Testis (tissue), 3 donors: ENCODE measurements around the gene ASXL2. TPM values are rescaled to one million over a fixed set of nuclear protein-coding genes. Genes with fewer than 3 reads are reported as not detected.

Source experiments
- DNase-seq: peaks from one replicate; pipeline ENCODE4 v3.0.0-alpha.2; 2019
- H3K27ac ChIP-seq, 2 donors: fragments of 200-600 bp; sonication (generic); one replicate each; pipeline ENCODE4 v1.5.1; 2019
- H3K27me3 ChIP-seq: fragments of 200-600 bp; sonication (generic); one replicate; pipeline ENCODE4 v1.5.1; 2019
- H3K36me3 ChIP-seq: fragments of 200-600 bp; sonication (generic); one replicate; pipeline ENCODE4 v1.5.1; 2017; ENCODE audit warnings: low read depth; ENCODE audit errors: missing control alignments
- H3K4me1 ChIP-seq: fragments of 200-600 bp; sonication (generic); one replicate; pipeline ENCODE4 v1.5.1; 2019
- H3K4me3 ChIP-seq, 2 donors: fragments of 200-600 bp; sonication (generic); one replicate each; pipeline ENCODE4 v1.5.1; 2017 to 2019
- H3K9me3 ChIP-seq: fragments of 200-600 bp; sonication (generic); one replicate; pipeline ENCODE4 v1.5.1; 2017
- CTCF ChIP-seq, 3 experiments: fragments of 450-650 bp in 2 of 3; fragments of 200-600 bp in 1 of 3; sonication (generic) in 1 of 3; IDR thresholded peaks; one replicate each; pipeline ENCODE4 v1.5.1; 2016 to 2019; ENCODE audit warnings: antibody characterized with exemption in 3 of 3, mild to moderate bottlenecking in 2 of 3, moderate library complexity in 1 of 3
- POLR2A ChIP-seq: fragments of 450-650 bp; IDR thresholded peaks from one replicate; pipeline ENCODE4 v1.6.1; 2017; ENCODE audit warnings: antibody characterized with exemption, mild to moderate bottlenecking, moderate library complexity
- WGBS, 2 donors: methylation state at CpG; one replicate each; pipeline ENCODE4 v1.1.5; 2018; 5-methylcytosine and 5-hydroxymethylcytosine counted together
- intact Hi-C: fragments of 100-400 bp; cut with DNase I; formaldehyde crosslinking; loops from one replicate; pipeline ENCODE4 v1.15.1; 2023; ENCODE audit warnings: low total_unique reads
- polyA plus RNA-seq: library from polyadenylated mRNA; stranded (reverse); fragments of 350-450 nt; fragmentation: Illumina TruSeq; extraction: RNeasy Lipid Tissue Mini Kit (QIAGEN cat#74804); gene quantifications from one replicate; pipeline ENCODE4 v1.2.3, GENCODE V29; 2014; ENCODE audit warnings: low read depth, low replicate concordance; ENCODE audit not compliant: insufficient read depth
- total RNA-seq, 2 donors: library from RNA; depleted of rRNA; stranded (reverse); fragments of >200 nt; gene quantifications; one replicate each; pipeline ENCODE4 v1.2.3, GENCODE V29; 2016

Gene ASXL2
- total and polyA plus RNA-seq, 3 donors from 2014 or later = 40.9 to 51.9 (median 43.3) TPM

- no peak overlapping the region for H3K4me3 ChIP-seq
These were observed 83.6 kb downstream of the ASXL2 start for GRCh38 chr2:25794544-25795276.

GRCh38 chr2:25790074-25790790 is 88.1 kb downstream of the ASXL2 start:
- 91 to 92% methylated on average over 5 of the region's 5 CpGs for WGBS, 2 donors
- H3K27me3 ChIP-seq = no peaks in the 10 kb centered on the region
- H3K4me1 ChIP-seq = no peaks in the 10 kb centered on the region
- no peaks in the 10 kb centered on the region for H3K36me3 ChIP-seq
- intact Hi-C loops = no loop called here
- H3K9me3 ChIP-seq = no peaks in the 10 kb centered on the region
- H3K27ac ChIP-seq = no peak overlapping the region
- no peak for DNase-seq
- TF ChIP-seq CTCF (IDR thresholded peaks at IDR 0.05) = no peak
- no peak for TF ChIP-seq POLR2A
- H3K4me3 ChIP-seq = no peak overlapping the region

More at GRCh38 chr2:25794544-25795276, 83.6 kb downstream of the ASXL2 start:
- H3K36me3 ChIP-seq = no peaks in the 10 kb centered on the region
- no peak for DNase-seq
- 81% methylated on average over 4 of the region's 4 CpGs for WGBS, 2 donors
- no peaks in the 10 kb centered on the region for H3K27me3 ChIP-seq
- TF ChIP-seq POLR2A (no peak), CTCF (IDR thresholded peaks at IDR 0.05) (no peak)
- H3K27ac ChIP-seq = no peak overlapping the region
- no peaks in the 10 kb centered on the region for H3K9me3 ChIP-seq
- H3K4me1 ChIP-seq = no peaks in the 10 kb centered on the region
- intact Hi-C loops = no loop called here

GRCh38 chr2:25788457-25788856 is 89.8 kb downstream of the ASXL2 start:
- no peak for DNase-seq
- Histone ChIP-seq H3K4me3 (no peak overlapping the region), H3K9me3 (no peaks in the 10 kb centered on the region), H3K36me3 (no peaks in the 10 kb centered on the region), H3K27me3 (no peaks in the 10 kb centered on the region), H3K27ac (no peak overlapping the region), H3K4me1 (no peaks in the 10 kb centered on the region)
- no peak for TF ChIP-seq POLR2A
- no peak for TF ChIP-seq CTCF (IDR thresholded peaks at IDR 0.05)
- 92 to 97% methylated on average over 3 of the region's 3 CpGs for WGBS, 2 donors
- intact Hi-C loops = no loop called here

- intact Hi-C loops = no loop called here
- Histone ChIP-seq H3K4me1 (no peaks in the 10 kb centered on the region), H3K9me3 (no peaks in the 10 kb centered on the region), H3K27ac (no peak overlapping the region), H3K36me3 (no peaks in the 10 kb centered on the region), H3K4me3 (no peak overlapping the region), H3K27me3 (no peaks in the 10 kb centered on the region)
- 89 to 90% methylated on average over 2 of the region's 2 CpGs for WGBS, 2 donors
- DNase-seq = no peak
- TF ChIP-seq CTCF (IDR thresholded peaks at IDR 0.05) = no peak
- no peak for TF ChIP-seq POLR2A
These were observed 91.3 kb downstream of the ASXL2 start for GRCh38 chr2:25787020-25787419.
